IPS-15b (cell line): ENCODE results near the gene ASB6.
"Not testable (repeated sequence)": the region's sequence is repeated elsewhere in the genome, so short reads cannot be mapped to it uniquely, and the experiment has no call there.

Source experiments
- H3K27me3 ChIP-seq: one replicate; pipeline ENCODE4 v1.6.1; 2013; ENCODE audit warnings: low read length; ENCODE audit not compliant: control insufficient read depth, insufficient read depth
- H3K36me3 ChIP-seq: one replicate; pipeline ENCODE4 v1.6.1; 2013; ENCODE audit warnings: low read length; ENCODE audit not compliant: control insufficient read depth, insufficient read depth
- H3K4me1 ChIP-seq: one replicate; pipeline ENCODE4 v1.6.1; 2013; ENCODE audit warnings: mild to moderate bottlenecking, low read length; ENCODE audit not compliant: control insufficient read depth, insufficient read depth
- H3K4me3 ChIP-seq: one replicate; pipeline ENCODE4 v1.5.1; 2013; ENCODE audit warnings: low read depth, low read length
- H3K9ac ChIP-seq: one replicate; pipeline ENCODE4 v1.6.1; 2013; ENCODE audit warnings: low read depth, mild to moderate bottlenecking, low read length
- H3K9me3 ChIP-seq: one replicate; pipeline ENCODE4 v1.6.1; 2013; ENCODE audit warnings: mild to moderate bottlenecking, low read length; ENCODE audit not compliant: control insufficient read depth, insufficient read depth

ASB6 gene

DNA sequence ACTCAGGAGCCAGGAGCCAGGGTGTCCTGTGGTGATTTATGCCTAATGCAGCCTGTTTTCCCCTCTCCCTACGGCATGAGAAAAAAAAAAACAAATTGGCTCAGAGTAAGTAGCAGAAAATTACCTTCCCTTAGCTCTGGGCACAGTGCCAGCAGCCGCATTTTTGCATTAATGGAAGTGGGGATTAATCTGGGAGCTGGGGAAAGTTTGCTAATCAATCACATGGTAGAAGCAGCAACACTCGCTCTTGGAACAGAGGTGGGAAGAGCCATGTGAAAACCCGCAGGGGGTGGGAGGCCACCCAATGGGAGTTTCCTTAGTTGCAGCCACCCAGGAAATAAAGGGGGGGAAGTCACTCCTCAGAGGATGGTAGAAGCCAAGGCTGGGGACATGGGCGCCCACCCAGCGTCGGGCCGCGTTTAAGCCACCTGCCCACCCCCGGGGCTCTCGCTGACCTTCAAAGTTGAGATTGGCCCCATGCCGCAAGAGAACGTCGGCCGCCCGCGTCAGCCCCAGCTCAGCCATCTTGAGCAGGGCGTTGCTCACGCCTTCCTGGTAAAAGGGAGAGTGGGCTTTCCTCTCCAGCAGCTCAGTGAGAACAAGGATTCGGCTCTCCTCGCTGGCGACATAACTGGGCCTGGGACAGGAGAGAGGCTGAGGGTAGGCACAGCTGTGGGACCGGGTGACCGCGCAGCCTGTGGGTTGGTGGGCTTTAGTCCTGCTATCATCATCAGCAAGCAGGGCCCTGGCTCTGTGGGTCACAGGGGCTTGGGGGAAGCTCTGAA, 1.7 kb downstream of the ASB6 start:
- Histone ChIP-seq H3K4me3 (peak overlapping the region; percentile 86), H3K27me3 (no peaks in the 10 kb centered on the region), H3K36me3 (peaks cover 28% of the 10 kb centered on the region), H3K4me1 (no peaks in the 10 kb centered on the region), H3K9ac (no peak overlapping the region), H3K9me3 (no peaks in the 10 kb centered on the region)

DNA sequence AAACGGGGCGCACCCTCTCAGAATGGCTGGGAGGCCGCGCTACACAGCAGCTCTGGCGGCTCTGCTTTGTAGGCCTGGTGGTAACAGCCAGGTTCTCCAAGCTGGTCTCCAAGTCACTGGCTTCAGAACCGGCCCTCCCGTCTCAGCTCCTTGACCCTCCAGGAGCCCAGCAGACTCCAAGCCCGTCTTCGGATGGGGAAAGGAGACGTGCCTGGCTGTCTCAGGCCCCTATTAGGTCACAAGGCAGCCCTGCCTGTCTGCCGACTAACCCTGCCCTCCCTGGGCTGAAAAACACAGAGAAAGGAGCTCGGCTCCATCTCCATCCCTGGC, 2.2 kb downstream of the ASB6 start:
- Histone ChIP-seq H3K9ac (no peak overlapping the region), H3K36me3 (peaks cover 34% of the 10 kb centered on the region), H3K4me3 (no peak overlapping the region), H3K27me3 (no peaks in the 10 kb centered on the region), H3K4me1 (no peaks in the 10 kb centered on the region), H3K9me3 (no peaks in the 10 kb centered on the region)

DNA sequence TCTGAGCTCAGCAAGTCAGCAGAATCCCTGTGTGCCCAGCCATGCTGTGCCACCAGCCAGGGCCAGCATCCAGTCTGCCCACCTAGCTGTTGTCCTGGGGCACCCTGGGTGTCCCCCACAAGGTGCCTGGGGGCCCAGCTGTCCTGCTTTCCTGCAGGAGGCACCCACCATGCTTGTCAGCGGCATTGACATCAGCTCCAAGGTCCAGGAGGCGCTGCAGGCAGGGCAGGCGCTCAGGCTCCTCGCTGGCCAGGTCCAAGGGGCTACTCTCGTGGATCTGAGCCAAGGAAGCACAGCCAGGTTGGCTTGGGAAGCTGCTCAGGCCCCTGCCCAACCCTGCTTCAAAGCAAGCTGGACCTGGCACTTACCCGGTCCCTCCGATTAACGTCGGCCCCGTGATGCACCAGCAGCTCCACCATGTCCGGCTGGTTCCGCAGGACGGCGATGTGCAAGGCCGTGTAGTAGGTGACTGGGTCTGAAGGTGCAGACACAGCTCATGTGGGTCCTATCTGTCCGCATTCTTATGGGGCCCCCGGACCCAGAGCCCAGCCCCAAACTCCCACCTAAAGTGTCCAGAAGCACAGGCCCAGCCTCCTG, 2.8 kb downstream of the ASB6 start:
- no peaks in the 10 kb centered on the region for H3K27me3 ChIP-seq
- H3K9ac ChIP-seq = no peak overlapping the region
- H3K4me1 ChIP-seq = no peaks in the 10 kb centered on the region
- H3K4me3 ChIP-seq = no peak overlapping the region
- H3K9me3 ChIP-seq = no peaks in the 10 kb centered on the region
- peaks cover 39% of the 10 kb centered on the region for H3K36me3 ChIP-seq

DNA sequence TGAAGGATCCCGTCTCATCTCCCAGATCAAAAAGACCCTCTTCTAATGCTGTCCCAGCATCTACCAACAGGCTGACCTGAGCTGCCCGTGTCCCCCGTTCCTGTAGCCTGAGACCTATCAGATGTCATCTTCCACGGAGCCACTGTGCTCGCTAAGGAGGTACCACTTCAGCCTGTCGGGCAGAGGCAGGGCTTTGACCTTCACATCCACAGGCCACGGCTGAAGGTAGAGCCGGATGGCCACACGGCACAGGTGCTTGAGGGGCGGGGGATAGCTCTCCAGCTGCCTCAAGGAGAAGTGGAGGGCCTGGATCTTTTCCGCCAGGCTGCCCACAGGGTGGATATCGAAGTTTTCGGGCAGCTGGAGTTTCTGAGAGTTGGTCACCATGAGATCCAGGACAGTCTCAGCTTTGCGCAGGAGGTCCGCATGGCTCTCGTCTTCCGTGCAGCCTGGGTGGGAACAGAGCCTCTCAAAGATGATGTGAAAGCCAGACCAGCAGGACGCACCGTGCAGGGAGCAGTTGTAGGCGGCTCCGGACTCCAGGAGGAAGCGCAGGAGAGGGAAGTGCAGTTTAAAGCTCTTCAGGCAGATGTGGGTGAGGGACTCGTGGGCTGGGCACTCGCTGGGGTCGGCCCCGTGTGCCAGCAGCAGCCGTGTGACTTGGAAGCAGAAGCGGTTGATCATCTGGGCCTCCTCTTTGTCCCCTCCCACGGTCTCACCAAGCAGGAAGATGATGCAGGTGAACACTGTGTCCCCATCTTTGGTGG, 4.1 kb downstream of the ASB6 start:
- no peaks in the 10 kb centered on the region for H3K9me3 ChIP-seq
- no peak overlapping the region for H3K9ac ChIP-seq
- no peak overlapping the region for H3K4me3 ChIP-seq
- H3K4me1 ChIP-seq = no peaks in the 10 kb centered on the region
- H3K36me3 ChIP-seq = peaks cover 44% of the 10 kb centered on the region
- no peaks in the 10 kb centered on the region for H3K27me3 ChIP-seq

DNA sequence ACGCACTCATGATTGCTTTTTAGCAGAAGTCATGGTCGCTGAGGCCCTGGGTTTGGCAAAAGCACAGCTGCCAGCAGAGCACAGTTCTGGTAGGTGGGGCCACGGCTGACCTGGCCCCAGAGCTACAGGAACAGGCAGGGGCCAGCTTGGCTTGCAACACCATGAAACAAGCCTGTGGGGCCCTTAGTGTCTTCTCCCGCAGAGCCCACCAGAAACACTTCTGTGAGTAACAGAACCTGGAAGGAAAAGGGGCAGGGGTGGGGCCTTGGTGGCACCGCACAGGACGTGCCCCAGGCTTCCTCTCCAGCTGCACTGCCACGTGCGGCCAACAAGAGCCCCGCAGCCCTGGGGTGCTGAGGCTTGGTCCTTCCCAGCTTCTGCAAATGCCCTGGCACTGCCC, 4.8 kb downstream of the ASB6 start:
- Histone ChIP-seq H3K9ac (no peak overlapping the region), H3K9me3 (no peaks in the 10 kb centered on the region), H3K27me3 (no peaks in the 10 kb centered on the region), H3K4me1 (no peaks in the 10 kb centered on the region), H3K4me3 (no peak overlapping the region), H3K36me3 (peaks cover 49% of the 10 kb centered on the region)

DNA sequence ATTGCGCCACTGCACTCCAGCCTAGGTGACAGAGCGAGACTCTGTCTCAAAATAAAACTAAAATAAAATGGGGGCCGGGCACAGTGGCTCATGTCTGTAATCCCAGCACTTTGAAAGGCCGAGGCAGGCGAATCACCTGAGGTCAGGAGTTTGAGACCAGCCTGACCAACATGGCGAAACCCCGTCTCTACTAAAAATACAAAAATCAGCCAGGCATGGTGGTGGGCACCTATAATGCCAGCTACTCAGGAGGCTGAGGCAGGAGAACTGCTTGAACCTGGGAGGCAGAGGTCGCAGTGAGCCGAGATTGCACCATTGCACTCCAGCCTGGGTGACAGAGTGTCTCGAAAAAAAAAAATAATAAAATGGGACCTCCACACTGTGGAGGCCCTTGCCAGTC, 5.6 kb downstream of the ASB6 start:
- not testable (repeated sequence) for H3K9ac ChIP-seq, H3K4me1 ChIP-seq, H3K27me3 ChIP-seq, H3K4me3 ChIP-seq, H3K9me3 ChIP-seq
- H3K36me3 ChIP-seq = peaks cover 54% of the 10 kb centered on the region

DNA sequence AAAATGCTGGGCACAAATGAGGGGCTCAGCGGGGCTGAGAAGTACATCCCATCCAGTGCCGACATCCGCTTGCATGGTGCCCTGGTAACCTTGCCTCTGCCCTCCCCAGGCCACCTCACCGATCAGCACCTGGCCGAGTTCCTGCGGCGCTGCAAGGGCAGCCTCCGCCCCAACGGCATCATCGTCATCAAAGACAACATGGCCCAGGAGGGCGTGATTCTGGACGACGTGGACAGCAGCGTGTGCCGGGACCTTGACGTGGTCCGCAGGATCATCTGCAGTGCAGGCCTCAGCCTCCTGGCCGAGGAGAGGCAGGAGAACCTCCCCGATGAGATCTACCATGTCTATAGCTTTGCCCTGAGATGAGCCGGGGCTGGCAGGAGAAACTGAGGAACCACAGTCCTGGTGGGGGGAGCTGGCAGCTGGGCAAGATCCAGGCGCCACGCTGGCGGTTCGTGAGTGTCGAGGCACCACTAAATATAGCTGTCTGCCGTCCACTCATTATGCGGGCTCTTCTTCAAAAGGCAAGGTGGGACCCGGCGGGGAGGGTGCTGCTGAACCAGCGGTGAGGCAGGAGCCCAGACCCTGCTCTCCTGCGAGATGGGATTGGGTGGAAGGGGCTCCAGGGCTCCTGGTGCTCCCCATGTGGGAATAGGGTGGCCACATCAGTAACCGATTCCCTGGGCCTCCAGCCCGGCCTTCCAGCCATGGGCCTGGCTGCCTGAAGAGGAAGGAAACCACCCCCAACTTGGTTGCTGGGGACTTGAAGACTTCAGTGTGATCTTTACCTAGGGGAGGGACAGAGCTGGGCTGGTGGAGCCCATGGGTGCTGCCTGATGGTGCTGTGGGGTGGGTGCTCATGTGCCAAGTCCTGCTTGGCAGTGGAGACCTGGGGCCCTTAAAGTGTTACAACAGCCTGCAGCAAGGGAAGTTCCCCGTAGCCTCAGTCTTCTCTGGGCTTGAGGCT, 6.6 kb downstream of the ASB6 start:
- no peak overlapping the region for H3K9ac ChIP-seq
- peaks cover 54% of the 10 kb centered on the region for H3K36me3 ChIP-seq
- no peaks in the 10 kb centered on the region for H3K4me1 ChIP-seq
- no peaks in the 10 kb centered on the region for H3K27me3 ChIP-seq
- H3K9me3 ChIP-seq = no peaks in the 10 kb centered on the region
- H3K4me3 ChIP-seq = no peak overlapping the region

DNA sequence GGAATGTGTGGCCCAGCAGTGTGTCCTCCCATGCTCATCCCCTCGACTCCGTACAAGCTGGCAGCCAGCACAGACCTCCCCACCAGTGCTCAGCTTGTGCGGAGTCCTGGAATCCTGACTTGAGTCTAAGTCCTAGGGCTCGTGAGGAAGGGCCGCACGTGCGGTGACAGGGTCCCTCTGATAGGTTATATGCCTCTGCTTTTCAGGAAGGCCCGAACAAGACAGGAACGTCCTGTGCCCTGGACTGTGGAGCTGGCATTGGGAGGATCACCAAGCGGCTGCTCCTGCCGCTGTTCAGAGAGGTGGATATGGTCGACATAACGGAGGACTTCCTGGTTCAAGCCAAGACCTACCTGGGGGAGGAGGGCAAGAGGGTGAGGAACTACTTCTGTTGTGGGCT, 8.1 kb downstream of the ASB6 start:
- Histone ChIP-seq H3K4me1 (no peaks in the 10 kb centered on the region), H3K9me3 (no peaks in the 10 kb centered on the region), H3K36me3 (peaks cover 49% of the 10 kb centered on the region), H3K27me3 (no peaks in the 10 kb centered on the region), H3K4me3 (no peak overlapping the region), H3K9ac (no peak overlapping the region)

DNA sequence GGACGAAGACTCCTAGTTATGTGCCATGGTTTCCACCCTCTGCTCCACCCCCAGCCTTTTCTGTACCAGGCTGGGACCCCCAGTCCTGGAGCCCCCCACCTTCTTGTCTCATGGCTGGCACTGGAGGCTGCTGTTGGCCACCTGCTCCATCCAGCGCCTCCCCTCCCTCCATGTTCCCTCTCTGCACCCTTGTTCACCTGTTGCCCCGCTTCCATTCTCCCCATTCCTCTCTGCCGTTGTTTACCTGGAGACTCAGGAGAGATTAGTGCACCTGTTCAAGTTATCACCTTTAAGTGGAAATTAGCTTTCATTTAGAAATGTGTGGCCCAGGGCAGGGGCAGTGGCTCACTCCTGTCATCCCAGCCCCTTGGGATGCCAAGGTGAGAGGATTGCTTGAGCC, 8.7 kb downstream of the ASB6 start:
- Histone ChIP-seq H3K4me1 (no peaks in the 10 kb centered on the region), H3K9ac (no peak overlapping the region), H3K36me3 (peaks cover 50% of the 10 kb centered on the region), H3K27me3 (no peaks in the 10 kb centered on the region), H3K9me3 (no peaks in the 10 kb centered on the region), H3K4me3 (no peak overlapping the region)

DNA sequence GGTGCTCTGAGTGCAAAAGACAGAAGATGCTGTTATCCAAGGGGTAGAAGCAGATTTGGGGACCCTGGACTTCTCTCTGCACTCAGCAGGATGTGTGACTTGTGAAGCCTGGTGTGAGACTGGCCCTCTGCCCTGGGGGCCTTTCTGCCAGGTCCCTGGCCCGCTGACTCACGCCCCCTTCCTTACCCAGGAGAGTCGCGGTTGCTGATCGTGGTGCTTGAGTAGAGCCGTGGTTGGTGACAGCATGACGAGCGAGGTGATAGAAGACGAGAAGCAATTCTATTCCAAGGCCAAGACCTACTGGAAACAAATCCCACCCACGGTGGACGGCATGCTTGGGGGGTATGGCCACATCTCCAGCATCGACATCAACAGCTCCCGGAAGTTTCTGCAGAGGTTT, 9.5 kb downstream of the ASB6 start:
- Histone ChIP-seq H3K4me3 (no peak overlapping the region), H3K9ac (no peak overlapping the region), H3K36me3 (peaks cover 44% of the 10 kb centered on the region), H3K9me3 (no peaks in the 10 kb centered on the region), H3K4me1 (peaks cover under 1% of the 10 kb centered on the region), H3K27me3 (no peaks in the 10 kb centered on the region)

DNA sequence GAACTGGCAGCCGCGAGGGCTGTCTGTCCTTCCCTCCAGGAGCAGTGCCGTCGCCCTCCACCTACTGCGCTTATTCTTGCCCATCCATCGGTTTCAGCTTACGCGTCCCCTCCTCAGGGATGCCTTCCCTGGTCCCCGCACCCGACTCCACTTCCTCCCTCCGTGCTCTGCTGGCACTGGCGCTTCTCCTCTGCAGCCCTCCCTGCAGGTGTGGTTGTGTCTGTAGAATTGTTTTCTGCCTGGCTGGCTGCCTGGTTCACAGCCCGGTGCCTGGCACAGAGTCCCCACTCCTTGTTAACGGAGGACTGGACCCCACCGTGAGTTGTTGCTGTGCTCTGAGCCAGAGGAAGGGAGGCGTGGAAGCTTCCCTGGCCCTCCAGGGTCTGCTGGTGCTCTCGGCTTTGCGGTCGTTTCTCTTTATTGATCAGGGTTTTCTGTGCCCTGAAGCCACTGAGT, 10.2 kb downstream of the ASB6 start:
- Histone ChIP-seq H3K36me3 (peaks cover 37% of the 10 kb centered on the region), H3K9ac (no peak overlapping the region), H3K9me3 (no peaks in the 10 kb centered on the region), H3K4me1 (peaks cover 4% of the 10 kb centered on the region), H3K27me3 (no peaks in the 10 kb centered on the region), H3K4me3 (no peak overlapping the region)
